Bone marrow (tissue), 2 donors: ENCODE data around the gene SSR3.

Source experiments
- DNase-seq, 2 donors: peaks; one replicate each; lab custom pipeline; 2025; lab: John Stamatoyannopoulos, UW

Gene SSR3

GRCh38 chr3:156491192-156491591 is 63.7 kb downstream of the SSR3 start:
- DNase-seq, result no peak
